ENCODE results near the gene CEP63. TPM values are rescaled to one million over a fixed set of nuclear protein-coding genes. Genes with fewer than 3 reads are reported as not detected.

CEP63 gene
- total RNA-seq, 1 experiment from 2014 or later: 20.8 TPM

DNA sequence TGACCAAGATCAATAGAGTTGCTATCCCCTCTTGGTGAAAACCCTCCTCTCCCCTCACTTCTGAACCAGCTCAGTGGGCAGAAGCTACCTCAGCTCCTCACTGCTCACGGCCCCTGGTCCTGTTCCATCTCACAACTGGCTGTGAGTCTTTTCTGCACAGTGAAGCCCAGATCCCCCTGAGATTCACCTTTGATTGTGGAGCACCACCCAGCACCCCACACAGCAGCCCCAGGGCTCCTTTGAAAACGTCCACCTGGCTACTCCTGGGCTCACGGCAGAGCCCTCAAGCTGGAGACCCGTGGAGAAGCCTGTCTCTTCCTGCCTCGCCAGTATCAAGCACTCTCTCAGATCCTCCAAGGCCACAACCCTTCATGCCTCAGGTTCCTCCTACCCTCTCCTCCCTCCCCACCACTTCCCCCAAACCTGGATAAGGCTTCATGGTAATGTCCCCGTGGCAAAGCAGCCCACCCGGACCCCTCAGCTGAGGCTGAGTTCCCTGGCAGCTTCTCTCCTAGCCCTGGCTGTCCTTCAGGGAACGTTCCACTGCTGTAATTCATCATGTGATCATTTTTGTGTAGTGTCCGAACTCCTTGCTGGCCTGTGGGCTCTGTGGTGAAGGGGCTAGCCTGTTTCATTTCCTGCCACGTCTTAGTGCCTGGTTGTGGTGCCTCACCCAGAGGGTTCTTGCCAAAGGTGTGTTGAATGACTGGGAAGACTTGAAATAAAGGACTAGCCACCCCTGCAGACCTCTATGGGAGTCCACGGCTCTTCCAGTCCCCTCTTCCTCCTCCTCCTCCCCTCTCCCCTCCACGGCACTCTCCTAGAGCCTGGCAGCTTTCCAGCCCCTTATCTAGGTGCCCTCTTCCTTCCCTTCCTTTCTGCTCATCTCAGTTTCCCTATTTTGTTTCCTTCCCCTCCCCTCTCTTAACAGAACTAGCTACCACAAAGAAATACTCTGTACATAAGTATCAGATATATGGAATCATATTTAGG lies 120.5 kb downstream of the CEP63 start:
- DNase-seq (ENCODE audit: extremely low read depth, low read depth): no peak

DNA sequence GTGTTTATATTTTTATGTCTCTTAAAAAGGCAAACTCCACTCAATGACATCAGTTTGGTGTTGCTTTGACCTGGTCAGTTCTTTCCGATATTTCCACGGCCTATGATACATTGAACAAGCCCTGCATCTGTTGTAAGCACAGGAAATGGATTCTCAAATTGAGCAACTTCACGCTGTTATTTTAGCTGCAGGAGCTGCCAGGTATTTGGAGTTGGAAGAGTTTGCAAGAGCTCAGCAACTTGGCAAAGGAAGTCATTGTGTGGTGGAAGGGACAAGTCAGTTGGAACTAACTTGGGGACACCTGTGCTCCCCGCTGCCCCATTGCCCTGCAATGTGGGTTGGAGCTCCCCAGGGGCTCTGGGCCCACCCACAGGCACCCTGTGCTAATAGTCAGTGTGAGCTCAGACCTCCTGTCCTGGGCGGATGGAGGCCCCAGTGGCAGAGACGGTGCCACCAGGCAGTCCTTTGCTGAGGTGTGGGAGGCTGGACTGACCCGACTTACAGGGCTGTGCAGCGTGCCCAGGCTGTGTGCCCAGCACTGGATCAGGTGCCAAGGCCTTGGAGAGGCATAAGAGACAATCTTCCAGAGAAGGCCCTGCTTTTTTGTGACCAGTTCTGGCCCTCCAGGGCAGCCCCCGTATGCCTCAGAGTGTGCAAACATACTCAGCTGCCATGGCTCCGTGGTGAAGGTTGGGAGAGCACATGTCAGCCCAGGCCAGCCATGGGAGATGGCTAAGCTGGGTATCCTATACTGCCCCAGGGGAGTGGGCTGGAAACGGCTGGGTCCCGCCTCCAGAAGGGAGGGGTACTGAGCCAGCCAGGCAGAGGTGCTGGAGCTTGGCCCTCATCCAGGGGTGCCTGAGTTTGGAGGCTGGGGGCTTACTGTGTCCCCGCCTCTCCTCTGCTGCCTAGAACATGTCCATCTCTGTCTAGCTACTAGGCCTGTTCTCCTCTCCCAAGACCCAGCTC lies 121.5 kb downstream of the CEP63 start:
- DNase-seq (ENCODE audit: extremely low read depth, low read depth): no peak

DNA sequence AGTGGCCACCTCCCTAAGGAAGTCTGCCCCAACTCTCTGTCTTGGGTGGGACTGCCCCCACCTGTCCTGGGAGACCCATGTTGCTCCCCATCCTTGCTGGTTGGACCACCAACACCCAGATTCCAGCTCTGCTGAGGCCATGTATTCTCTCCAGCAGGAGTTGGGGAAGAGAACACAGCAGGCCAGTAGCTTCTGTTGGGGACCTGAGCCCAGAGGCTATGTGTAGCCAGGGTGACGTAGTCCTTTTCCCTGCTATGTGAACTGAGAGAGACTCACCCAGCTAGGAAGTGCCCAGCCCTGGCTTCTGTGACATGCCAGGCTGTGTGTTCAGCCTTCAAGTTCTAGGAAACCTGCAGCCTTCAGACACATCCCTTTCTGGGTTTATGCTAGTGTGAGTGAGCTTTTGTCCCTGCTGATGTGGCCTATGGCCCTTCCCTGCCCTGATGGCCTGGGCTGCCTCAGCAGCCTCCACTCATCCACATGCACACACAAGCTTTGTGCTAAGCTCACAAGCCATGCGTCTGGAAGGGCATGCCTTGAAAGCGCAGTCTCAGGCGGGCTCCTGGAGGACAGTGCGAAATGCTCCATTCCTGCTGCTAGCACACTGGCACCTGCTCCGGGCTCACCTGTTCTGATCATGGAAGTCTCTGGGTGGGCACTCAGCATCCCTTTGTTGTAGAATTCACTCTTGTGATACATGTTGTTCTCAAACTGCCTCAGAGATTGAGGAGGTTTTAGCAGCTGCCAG lies 122.3 kb downstream of the CEP63 start:
- DNase-seq (ENCODE audit: extremely low read depth, low read depth): no peak

DNA sequence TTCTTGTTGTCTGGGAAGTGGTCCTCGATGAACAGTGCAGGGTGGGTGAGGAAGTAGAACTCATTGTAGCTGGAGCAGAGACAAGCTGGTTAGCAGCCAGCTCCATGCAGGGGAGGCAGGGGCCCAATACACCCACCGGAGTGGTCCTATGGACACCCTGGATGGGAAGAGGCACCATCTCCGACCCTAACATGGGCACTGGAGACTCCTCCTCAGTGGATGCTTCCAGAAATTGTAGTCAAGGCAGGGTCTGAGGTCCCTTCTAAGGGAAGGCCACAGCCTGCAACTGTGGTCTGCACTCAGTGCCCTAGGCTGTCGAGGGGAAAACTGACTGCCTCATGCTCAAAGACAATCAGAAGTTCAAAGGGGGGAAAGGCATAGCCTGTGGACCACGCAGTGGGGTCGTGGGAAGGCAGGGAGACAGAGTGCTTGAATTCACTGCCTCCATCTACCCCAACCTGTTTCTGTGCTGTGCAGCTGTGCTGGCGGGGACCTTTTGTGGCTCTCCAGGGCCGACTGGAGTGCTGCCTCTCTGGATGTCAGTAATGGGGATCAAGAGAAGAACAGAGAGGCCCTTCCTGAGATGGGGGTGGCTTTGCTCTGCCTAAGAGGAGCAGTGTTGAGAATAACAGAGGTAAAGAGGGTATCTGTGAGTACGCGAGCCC lies 123.0 kb downstream of the CEP63 start:
- DNase-seq (ENCODE audit: extremely low read depth, low read depth): no peak

DNA sequence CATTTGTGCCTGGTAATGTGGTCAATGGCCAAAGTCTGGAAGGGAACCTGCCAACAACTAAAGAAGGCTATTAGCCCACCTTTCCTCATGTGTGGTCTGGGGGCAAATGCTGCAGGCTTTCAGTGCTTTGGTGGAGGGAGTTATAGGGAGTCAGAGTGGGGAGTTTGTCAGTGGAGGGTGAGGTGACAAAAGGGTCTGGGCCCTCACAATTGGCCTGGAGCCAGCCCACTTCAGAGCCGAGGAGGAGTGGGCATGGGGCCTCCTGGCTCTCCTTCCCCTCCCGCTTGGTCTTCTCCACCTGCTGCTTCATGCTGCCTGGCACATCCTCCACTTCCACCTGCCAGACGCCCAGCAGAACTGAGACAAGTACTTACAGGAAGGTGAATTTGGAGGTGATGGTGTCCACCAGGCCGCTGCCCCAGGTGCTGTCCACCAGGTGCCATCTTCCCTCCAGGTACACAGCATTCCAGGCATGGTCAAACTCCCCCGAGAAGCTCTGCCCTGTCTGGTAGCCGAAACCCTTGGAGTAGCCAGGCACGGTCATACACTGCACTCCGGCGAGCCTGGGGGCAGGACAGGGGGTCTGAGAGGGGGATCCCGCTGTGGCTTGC lies 124.1 kb downstream of the CEP63 start:
- no peak for DNase-seq (ENCODE audit: extremely low read depth, low read depth)

DNA sequence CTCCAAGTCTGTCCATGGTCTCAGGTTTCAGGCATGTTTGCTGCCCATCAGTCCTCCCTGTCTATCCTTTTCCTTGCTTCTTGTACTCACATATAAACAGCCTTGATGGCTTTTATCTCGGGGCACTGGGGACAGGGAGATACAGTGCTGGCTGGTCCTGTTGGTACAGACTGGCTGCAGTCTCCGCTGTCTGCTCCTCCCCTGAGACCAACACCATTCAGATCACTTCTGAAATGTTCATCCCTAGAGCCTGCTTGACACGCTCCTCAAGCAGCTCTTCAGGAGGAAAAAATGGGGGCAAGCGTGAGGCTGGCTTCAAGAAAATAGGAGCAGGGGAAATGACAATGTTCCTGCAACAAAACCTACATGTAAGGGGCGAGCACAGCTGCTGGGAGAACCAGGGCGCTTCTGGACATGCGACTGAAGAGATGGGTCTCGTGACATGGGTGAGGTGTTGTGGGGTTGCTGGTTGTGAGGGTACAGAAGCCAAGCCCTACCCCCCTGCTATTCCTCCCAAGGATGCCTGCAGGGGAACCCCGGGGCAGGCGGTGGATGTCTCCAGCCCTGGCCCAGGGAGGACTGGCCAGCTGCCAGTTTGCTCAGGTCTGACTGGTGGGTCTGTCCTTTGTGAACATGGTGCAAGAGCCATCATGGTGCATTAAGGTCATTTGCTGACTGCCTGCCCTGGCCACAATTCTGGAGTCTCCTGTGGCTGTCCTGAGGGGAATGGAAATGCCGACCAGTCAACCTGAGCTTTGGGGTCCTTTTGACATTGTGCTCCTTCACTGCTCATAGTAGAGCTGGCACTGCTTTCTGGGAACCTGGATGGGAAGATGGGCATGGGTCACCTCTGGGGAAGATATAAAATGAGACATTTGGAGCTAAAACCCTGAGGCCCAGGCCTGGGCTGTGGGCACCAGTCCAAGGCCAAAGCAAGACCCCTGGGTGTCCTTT lies 124.9 kb downstream of the CEP63 start:
- no peak for DNase-seq (ENCODE audit: extremely low read depth, low read depth)

DNA sequence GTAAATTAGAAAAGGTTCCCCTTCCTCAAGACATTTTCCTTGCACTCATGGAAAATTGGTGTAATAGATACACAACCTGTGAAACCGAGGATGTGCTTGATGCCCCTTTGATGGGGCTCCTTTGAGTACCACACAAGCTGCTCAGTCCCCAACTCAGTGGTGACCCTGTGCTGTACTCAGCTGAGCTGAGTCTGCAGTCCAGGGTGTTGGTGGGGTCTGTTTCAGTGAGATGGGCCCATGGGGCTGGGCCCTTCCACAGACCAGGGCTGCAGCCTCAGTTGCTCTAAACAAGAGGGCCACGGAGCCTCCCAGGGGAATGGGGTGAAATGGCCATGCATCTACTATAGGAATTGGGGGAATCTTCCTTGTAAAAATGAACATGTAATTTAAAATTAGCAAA lies 125.7 kb downstream of the CEP63 start:
- DNase-seq (ENCODE audit: extremely low read depth, low read depth): no peak

DNA sequence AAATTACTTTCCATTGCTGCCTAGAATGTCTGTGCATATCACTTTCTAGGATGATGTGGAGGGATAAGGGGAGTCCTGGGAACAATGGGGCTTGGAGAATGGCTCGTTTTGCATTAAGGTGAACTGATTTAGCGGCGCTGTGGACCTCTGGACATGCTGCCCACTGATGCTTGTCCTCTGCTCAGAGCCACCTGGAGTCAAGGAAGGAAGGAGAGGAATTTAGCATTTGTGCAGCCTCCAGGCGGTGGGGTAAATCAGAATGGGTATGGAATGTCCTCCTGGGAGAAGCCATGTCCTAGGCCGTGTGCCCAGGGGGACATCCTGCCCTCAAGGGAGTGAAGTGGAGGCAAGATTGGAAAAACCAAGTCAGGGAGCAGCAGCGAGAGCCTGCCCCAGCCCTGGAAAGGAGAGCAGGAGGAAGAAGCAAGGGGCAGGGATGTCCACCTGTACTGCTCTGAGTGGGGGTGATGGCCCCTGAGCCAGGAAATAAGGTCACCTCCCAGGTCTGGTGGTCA lies 127.2 kb downstream of the CEP63 start:
- no peak for DNase-seq (ENCODE audit: extremely low read depth, low read depth)

DNA sequence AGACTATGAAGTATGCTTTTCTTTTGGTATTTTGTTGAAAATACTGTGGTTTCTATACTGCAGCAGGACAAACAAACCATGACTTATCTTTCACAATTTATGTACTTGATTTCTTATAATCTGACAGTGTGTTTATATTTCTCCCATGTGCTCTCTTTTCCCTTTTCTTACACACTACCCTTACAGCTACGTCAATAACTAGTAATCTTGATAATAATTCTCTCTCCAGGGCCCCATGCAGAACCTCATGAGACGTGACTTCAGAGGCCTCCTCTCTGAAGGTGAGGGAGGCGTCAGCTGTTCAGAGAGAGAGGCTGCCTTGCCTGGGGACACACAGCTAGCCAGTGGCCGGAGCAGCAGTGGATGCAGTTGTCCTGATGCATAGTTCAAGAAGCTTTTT lies 129.1 kb downstream of the CEP63 start:
- no peak for DNase-seq (ENCODE audit: extremely low read depth, low read depth)

DNA sequence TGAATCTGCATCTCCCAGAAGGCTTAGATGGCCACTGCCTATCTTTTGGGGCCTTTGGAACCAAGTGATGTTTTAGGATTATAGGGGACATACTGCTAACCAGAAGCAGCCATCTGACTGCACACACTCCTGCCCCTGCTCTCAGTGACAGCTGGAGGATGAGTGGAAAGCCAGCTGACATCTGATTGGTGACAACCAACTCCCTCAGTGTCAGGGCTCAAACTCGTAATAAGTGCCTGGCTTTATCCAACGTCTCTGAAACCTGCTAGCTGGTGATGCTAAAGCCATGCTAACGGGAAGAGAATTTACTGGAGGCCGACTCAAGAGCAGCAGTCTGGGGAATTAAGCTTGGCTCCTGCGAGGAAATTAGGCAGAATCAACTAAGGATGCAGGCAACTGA lies 129.9 kb downstream of the CEP63 start:
- DNase-seq (ENCODE audit: extremely low read depth, low read depth): no peak

DNA sequence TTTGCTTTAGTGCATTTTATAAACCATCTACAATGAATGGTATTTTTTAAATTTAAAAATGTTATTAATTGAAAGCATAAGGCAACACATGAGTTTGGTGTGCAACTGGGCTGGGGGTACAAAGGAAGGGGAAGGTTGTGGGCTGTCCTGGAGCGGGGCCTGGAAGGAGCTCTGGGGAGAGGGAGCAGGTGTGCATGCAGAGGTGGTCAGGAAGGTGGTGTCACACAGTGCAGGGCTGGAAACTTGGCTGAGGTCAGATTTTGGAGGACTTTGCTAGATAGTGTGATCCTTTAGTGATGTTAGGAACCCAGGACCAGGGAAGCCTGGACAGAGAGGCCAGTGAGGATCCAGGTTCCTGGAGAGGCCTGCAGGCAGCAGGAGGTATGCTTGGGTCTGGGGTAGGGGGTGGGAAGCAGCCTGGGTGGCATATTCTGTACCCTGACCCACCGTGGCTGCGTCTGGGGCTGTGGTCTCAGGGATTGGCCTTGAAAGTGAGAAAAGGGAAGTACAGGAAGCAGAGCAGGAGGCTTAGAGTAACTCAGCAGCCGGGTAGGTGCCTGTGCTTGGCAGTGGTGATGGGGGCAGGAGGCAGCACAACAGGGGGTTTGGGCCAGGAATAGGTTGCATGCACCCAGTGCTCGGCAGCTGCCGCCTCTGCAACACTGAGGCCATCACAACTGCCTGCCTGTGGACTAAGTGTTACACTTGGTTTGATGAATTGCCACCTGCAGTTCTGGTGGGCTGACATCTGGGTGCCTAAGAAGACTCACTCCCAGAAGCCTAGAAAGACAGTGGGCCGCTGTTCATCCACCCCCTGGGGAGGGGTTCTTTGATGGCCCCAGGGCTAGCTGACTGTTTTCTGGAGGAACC lies 132.0 kb downstream of the CEP63 start:
- no peak for DNase-seq (ENCODE audit: extremely low read depth, low read depth)

DNA sequence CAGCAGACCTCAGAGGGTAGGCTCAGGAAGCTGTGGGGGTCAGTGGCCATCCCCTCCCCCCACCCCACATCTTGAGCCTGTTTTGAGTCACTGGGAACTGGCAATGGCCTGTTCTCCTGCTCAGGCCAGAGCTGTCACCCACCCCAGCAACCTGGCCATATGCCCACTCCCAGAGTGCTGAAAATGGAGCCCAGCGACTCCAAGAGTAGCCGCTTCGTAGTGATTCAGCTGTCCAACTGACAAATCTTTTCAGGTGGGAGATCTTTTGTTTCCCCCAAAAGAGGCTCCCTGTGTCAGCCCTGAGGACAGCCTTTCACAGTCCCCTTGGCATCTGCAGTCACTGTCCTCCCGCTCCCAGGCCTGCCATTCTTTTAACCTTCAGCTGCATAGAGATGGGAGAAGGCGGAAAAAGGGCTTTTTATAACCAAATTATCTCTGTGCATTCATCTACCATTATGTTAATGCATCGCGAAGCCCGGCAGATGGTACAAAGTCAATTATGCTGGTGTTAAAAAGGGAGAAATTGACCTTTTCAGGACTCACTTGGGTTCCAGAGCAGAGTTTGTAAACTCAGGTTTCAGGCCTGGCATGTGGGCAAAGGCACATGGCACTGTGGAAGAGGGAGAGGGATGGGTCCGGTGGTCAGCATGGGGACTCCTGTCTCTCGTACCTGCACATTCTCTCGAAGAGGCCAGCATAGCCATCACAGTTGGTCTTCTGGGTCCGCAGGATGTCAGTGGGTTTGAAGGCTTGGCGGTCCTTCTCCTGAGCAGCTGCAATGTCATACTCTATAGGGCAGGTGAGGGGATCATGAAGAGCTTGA lies 132.8 kb downstream of the CEP63 start:
- DNase-seq (ENCODE audit: extremely low read depth, low read depth): no peak

DNA sequence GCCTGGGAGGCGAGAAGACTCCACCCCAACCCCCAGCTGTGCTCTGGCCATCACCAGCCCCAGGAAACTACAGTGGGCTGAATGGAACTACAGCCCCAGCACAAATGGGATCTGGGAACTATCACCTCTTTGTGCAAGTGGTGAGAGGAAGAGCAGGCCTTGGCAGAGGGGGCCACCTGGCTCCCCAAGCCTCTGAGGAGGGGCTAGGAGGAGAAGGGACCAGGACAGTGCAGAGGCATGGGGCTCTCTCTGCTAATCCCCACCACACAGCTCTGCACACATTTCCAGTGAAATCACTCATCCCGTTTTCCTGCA lies 133.4 kb downstream of the CEP63 start:
- no peak for DNase-seq (ENCODE audit: extremely low read depth, low read depth)

DNA sequence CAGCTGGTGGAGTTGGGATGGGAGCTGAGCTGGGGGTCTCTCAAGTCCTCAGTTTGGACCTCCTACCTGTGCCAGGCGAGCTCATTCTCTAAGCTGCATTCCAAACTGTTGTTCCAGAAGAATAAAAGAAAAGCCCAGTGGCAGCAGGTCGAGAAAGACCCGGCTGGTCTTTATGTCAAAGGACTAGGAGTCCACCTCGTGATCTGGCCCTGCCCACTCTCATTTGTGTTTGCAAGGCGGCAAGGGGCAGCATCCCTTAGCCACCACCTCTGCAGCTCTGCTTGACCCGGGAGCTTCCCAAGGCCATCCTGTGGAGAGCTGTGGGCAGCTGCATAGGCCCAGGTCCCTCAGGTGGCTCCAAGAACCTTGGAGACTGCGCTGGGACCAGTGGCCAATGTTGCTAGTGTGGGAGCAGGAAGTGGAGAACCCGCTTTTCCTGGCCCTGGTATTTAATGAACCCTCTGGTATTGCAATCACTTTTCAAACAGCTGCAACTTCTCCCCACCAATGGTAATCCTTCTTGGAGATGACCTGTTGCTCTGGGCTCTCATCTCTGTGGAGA lies 134.1 kb downstream of the CEP63 start:
- no peak for DNase-seq (ENCODE audit: extremely low read depth, low read depth)

DNA sequence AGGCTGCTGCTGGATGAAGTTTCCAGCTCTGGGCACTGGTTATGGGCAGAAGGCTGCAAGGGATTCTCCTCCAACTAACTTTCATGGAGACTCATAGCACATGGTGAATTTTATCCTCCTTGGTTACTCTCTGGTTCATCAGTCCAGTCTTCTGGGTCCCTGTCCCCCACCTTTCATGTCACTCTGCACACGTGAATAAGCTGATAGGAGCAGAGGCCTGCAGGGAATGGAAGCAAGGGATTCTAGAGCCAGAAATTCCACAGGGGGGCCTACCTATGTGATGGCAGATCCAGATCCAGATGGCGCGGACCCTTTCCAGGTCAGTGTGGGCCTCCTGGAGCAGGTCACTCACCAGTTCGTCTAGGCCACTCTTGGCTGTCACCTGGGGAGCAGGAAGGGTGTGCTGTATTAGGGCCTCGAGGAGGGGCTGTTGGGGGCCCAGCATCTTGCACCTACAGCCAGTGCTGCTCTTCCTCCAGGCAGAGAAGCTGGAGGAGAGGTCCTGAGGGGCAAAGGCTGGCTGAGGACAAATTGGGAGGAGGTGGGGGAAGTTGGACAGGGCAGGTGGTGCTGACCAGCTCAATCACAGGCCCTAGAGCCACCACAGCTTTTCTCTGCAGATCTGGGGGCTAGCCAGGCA lies 134.7 kb downstream of the CEP63 start:
- DNase-seq (ENCODE audit: extremely low read depth, low read depth): no peak

DNA sequence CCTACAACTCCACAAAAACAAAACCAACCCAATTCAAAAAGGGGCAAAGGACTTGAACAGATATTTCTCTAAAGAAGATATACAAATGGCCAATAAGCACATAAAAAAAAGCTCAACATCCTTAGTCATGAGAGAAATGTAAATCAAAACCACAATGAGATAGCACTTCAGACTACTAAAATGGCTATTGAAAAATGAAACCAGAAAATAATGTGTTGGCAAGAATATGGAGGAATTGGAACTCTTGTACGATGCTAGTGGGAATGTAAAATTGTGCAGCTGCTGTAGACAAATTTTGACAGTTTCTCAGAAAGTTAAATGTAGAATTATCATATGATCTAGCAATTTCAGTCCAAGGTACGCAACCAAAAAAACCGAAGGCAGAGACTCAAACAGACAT lies 136.0 kb downstream of the CEP63 start:
- DNase-seq (ENCODE audit: extremely low read depth, low read depth): no peak

Measured in NCI-H460 (cell line).